GM21723 (cell line): Measurements from ENCODE around the gene SRGAP3.

Experiments
- ATAC-seq: cut with Tn5 transposase; IDR thresholded peaks from one replicate; pipeline ENCODE4 v1.9.1; 2021; ENCODE audit warnings: mild to moderate bottlenecking, moderate library complexity; ENCODE audit not compliant: unreplicated experiment

SRGAP3 gene

DNA sequence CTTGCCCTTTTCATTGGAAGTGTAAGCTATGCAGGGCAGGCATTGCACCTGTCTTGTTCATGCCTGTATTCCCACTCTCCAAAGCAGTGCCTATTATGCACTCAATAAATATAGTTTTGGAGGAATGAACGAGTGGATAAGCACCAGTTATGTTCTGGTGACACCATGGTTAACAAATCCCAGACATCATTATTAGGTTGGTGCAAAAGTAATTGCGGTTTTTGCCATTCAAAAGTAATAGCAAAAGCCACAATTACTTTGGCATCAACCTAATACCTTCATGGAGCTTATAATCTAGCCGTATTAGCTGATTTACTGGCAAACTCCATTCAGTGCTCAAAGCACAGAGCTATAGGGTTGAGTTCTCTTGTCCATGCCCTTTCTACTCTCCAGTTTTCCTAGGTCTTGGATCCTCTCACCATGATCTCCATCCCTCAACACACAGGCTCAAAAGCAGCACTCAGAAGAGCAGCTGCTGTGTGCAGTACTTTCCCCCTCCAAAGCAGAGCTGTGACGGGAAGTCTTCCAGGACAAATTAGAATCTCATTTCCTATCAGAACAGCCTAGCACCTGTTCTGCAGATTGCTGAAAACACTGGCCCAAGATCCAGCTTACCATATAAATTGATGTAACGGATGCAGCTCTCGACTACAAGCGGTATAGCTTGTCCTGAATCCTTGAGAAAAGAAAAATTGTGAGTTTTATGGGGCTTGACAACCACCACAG lies 223.0 kb downstream of the SRGAP3 start:
- no peak for ATAC-seq

DNA sequence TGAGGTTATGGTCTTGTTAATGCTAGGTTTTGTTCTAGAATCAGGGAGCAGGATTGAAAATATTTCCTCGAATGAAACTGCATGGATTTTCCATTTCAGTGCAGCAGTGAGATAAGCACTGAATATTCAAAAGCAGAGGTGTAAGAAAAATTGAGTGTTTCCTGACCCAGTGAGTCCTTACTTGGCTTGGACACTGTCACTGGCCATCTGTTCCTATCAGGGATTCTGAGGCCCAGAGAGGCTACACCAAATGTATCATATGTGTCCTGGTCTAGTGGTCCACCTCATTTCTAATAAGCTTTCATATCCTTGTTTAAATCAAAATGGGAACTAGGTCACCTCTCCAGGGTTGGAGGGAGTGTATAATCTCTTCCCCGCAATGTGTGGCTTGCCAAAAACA lies 225.1 kb downstream of the SRGAP3 start:
- no peak for ATAC-seq

- ATAC-seq, result no peak
Observed at GRCh38 chr3:9023226-9023590, 226.2 kb downstream of the SRGAP3 start.

DNA sequence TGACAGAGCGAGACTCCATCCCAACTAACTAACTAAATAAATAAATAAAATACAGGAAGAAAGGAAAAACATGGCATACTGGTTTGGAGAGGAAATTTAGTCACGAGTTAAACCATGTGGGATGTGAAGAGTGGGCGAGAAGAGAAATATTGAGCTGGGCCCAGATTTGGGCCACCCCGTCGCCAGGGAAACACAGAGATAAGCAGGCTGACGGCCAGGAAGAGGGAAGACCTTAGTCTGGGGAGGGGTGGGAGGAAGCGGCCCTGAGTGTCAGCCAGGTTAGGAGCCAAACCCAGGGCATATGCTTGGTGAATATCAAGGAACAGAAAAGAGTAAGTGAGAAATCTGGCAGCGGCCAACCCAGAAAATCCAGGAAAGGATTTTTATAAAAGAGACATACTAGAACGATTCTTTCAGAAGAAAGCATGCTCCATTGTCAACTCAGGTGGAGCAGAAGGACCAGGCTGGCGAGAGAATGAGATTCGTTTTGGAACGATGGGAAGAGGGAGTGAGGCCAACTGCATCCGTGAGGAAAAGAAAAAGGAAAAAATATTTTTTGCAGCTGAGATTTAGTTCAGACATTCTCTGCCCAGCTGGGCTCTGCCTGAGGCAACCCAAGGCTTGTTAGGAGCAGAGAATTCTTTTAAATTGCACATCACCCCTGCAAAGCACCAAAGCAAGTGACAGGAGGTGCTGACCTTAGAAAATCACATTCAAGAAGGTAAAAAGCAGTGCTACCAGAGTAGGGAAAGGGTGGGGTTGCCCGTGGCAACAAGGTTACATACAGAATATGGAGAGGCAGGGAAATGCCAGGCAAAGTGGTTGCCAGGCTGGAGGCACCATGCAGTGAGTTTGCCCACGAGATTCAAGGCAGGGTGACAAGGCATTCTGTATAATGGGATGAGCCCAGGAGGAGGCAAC lies 226.9 kb downstream of the SRGAP3 start:
- ATAC-seq, result no peak

- ATAC-seq, result no peak
Observed at GRCh38 chr3:9021271-9022009, 228.0 kb downstream of the SRGAP3 start.

DNA sequence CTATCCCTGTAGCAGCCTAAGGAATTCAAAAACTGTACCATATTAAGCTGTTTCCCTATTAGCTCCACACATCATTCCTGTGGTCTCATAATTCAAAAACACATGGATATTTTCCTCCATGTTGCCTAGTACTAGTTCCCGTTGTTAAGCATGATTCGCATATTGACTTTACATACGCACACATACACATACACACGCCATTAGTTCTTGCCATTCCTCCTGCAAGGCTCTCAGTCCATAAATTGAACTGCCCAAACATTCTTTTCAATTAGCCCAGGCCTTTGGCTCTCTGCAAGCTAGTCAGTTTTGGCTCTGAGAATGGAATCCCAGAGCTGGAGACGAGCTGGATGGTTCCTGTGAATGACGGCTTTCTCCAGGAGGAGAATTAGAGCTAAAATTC lies 229.0 kb downstream of the SRGAP3 start:
- no peak for ATAC-seq

DNA sequence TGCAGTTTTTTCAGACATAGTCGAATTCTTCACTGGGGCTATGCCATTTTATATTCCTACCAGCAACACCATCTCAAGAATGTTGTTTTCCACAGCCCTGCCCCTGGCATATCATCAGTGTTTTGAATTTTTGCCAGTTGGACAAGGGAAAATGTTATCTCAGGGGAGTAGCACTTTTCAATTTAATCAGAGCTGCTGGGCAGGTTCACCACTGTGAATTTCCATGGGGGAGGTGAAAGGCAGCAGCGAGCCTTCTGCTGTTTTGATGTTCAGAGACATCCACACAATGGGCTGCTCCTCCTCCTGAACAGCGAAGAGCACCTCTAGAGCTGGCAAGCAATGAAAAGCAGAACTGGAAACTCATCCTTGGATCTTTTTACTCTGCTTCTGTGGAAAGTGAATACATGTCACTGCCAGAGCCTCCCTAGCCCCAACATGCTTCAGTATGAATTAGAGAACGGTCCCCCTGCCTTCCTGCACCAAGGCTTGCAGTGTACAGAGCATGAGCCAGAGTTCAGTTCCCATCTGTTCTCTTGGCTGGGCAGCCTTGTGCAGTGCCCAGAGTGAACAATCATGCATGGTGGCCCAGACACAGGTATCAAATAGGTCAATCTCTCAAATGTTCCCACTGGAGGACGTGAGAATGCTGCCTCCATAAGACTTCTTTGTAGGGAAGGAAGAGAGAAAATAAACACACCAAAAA lies 230.0 kb downstream of the SRGAP3 start:
- no peak for ATAC-seq

DNA sequence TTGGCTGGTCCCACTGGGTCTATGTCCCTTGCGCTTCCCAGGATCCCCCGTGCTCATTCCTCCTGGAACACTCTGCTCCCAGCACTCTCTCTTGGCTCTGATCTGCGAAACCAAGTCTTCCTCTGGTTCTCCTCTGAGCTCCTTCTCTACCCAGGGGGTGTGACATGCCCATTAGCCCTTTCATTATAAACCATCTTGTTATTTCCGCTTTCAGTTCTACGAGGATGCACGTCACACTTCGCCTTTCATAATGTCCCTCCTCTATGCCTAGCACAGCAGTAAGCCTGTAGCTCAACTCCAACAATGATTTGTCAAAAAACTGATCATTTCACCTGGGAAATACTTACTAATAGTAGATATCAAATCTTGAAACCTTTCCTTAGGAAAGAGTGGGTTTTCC lies 234.2 kb downstream of the SRGAP3 start:
- no peak for ATAC-seq

GRCh38 chr3:9013782-9014563 lies 235.5 kb downstream of the SRGAP3 start:
- ATAC-seq, result no peak

- ATAC-seq, result no peak
Observed at GRCh38 chr3:9012521-9012920, 236.9 kb downstream of the SRGAP3 start.

GRCh38 chr3:9009976-9010545 lies 239.4 kb downstream of the SRGAP3 start:
- ATAC-seq, result no peak

DNA sequence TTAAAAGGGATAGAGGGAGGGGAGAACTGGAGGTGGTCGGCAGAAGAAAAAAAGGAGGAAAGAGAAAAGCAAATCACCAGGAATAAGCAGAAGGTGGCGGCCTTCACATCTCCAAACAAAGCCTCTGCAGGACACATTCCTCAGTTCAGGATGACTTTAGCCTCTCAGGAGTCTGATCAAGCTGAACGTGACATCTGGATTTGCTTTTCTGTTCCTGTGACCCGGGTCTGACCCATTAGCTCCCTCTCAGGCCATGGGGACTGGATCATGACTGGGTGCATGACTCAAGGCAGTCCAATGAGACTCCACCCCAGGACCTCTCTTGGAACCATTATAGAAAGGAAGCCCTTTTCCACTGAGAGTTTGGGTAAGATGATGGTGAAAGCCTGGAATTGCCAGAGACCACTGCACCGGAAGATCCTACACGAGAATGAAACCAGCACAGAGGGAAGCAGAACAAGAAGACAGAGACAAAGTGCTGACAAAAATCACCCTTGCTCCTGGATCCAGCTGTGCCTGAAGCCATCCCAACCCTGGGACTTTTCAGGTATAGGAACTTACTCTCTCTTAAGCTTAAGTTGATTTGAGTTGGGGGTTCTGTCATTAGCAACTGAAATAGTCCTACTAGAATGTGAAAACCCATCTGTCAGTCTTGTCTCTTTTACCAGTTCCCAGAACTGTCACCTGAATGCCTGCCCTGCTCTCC lies 240.7 kb downstream of the SRGAP3 start:
- ATAC-seq, result no peak

DNA sequence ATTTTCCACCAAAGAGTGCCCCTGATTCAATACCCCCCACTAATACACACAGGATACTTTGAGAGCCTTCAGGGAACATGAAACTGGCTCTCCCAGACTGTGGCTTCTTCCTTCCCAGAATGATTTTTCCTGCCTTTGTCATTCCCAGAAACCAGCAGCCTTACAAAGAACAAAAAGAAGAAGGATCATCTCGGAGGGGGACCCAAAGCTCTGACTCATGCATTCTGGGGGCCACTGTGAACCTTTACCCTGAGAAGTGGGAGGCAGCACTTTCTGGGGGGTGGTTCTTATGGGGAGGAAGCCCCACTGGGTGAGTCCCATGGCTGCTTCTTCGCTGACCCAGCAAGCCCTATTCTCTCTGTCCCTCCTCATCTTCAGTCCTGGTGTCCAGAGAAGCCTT lies 241.5 kb downstream of the SRGAP3 start:
- ATAC-seq, result no peak

GRCh38 chr3:9007213-9007612 lies 242.2 kb downstream of the SRGAP3 start:
- no peak for ATAC-seq

DNA sequence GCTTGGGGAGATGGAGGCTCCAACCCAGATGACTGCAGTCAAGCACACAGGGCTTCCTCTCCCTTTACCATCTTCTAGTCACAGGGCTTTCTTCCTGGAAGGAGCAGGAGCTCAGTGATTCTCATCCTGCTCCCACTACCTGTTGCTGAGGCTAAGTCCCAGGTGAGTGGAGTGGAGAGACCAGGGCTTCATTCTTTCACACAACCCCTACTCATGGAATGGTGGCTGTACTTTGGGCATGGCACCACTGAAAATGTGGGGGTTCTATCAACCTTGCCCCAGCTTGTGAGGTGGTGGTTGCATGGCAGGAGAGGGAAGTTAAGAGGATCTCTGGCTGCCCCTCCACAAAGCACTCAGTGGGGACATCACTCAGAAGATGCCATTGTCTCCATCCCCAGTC lies 249.4 kb downstream of the SRGAP3 start:
- no peak for ATAC-seq

DNA sequence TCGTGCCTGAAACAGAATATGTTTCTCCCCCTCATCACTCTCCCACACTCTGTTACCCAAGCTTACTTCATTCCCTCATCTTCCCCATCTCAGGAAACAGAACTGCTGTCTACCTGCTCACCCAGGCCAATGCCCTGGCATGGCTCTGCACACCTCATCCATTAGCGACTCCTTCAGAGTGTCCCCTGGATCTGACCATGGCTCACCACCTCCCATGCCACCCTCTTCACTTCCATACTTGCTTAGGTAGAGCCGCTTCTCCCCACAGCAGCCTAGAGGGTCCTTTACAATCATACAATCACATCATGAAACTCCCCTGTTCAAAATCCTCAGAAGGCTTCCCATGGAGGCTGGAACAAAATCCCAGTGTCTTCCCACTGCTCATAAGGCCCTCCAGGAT lies 252.3 kb downstream of the SRGAP3 start:
- no peak for ATAC-seq

DNA sequence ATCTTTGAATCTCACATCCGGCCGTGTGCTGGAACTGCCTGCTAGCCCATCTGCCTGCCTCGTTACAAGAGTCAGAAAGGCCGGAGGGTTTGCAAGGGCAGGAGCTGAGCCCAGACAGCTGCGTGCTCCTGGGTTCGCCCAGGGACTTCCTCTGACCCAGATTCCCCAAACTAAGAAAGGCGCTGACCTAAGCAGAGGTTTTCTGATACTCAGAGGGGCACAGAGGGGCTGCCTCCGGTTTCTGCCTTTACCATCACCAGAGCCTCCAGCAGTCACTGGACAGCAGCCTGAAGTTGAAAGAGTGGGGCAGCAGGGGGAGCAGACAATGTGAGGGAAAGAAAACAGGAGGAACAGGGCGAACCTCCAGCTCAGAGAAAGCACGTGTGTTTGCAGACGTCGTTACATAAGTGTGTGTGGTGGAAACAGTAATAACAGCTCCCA lies 252.7 kb downstream of the SRGAP3 start:
- no peak for ATAC-seq

GRCh38 chr3:8996216-8996615 lies 253.2 kb downstream of the SRGAP3 start:
- ATAC-seq, result no peak

GRCh38 chr3:8994226-8994625 lies 255.2 kb downstream of the SRGAP3 start:
- ATAC-seq, result no peak
